HEK293T (cell line): ENCODE data around the gene ADCY10.

Experiments
- CTCF ChIA-PET: fragments of 350-600 bp; formaldehyde crosslinking; extraction: SDS; loops from one replicate; lab custom pipeline; 2021; ENCODE audit warnings: antibody characterized with exemption, inconsistent platforms; lab: Yijun Ruan, JAX
- POLR2A ChIA-PET: fragments of 350-600 bp; formaldehyde crosslinking; extraction: SDS; loops from one replicate; lab custom pipeline; 2020; ENCODE audit warnings: antibody characterized with exemption, inconsistent platforms; lab: Yijun Ruan, JAX
- DNase-seq: peaks from one replicate; pipeline ENCODE4 v3.0.0; 2012; ENCODE audit warnings: mixed read lengths; ENCODE audit errors: extremely low spot score
- ARNT ChIP-seq: fragments of 450-650 bp; IDR thresholded peaks from 2 replicates; pipeline ENCODE4 v1.6.1; 2017; ENCODE audit warnings: mild to moderate bottlenecking
- BHLHE40 ChIP-seq: fragments of 450-650 bp; IDR thresholded peaks from 2 replicates; pipeline ENCODE4 v1.6.1; 2016; ENCODE audit warnings: mild to moderate bottlenecking, moderate library complexity, borderline replicate concordance
- CTBP1 ChIP-seq: fragments of 450-650 bp; IDR thresholded peaks from 2 replicates; pipeline ENCODE4 v1.6.1; 2016; ENCODE audit warnings: borderline replicate concordance
- ELF4 ChIP-seq: fragments of 450-650 bp; IDR thresholded peaks from 2 replicates; pipeline ENCODE4 v1.6.1; 2017; ENCODE audit warnings: antibody characterized with exemption
- FOXA1 ChIP-seq: fragments of 450-650 bp; IDR thresholded peaks from 2 replicates; pipeline ENCODE4 v1.6.1; 2016; ENCODE audit warnings: mild to moderate bottlenecking
- FOXK2 ChIP-seq: fragments of 450-650 bp; IDR thresholded peaks from 2 replicates; pipeline ENCODE4 v1.6.1; 2016; ENCODE audit warnings: mild to moderate bottlenecking
- FOXM1 ChIP-seq: fragments of 450-650 bp; IDR thresholded peaks from 2 replicates; pipeline ENCODE4 v1.6.1; 2017; ENCODE audit warnings: mild to moderate bottlenecking, borderline replicate concordance
- HDGF ChIP-seq: fragments of 450-650 bp; IDR thresholded peaks from 2 replicates; pipeline ENCODE4 v1.6.1; 2017; ENCODE audit warnings: antibody characterized with exemption, borderline replicate concordance
- L3MBTL2 ChIP-seq: fragments of 450-650 bp; conservative IDR thresholded peaks from 2 replicates; pipeline ENCODE4 v1.6.1; 2016; ENCODE audit warnings: mild to moderate bottlenecking
- LEF1 ChIP-seq: fragments of 450-650 bp; IDR thresholded peaks from 2 replicates; pipeline ENCODE4 v1.6.1; 2017; ENCODE audit warnings: mild to moderate bottlenecking, borderline replicate concordance
- NFRKB ChIP-seq: fragments of 450-650 bp; IDR thresholded peaks from 2 replicates; pipeline ENCODE4 v1.6.1; 2016; ENCODE audit warnings: mild to moderate bottlenecking, moderate library complexity
- PKNOX1 ChIP-seq: fragments of 450-650 bp; IDR thresholded peaks from 2 replicates; pipeline ENCODE4 v1.6.1; 2016
- SP1 ChIP-seq: fragments of 450-650 bp; IDR thresholded peaks from 2 replicates; pipeline ENCODE4 v1.6.1; 2017
- SUZ12 ChIP-seq: fragments of 450-650 bp; IDR thresholded peaks from 2 replicates; pipeline ENCODE4 v1.6.1; 2016; ENCODE audit warnings: mild to moderate bottlenecking
- TARDBP ChIP-seq: fragments of 450-650 bp; IDR thresholded peaks from 2 replicates; pipeline ENCODE4 v1.6.1; 2016
- ZNF384 ChIP-seq: fragments of 450-650 bp; IDR thresholded peaks from 2 replicates; pipeline ENCODE4 v1.6.1; 2016

The ADCY10 gene

DNA sequence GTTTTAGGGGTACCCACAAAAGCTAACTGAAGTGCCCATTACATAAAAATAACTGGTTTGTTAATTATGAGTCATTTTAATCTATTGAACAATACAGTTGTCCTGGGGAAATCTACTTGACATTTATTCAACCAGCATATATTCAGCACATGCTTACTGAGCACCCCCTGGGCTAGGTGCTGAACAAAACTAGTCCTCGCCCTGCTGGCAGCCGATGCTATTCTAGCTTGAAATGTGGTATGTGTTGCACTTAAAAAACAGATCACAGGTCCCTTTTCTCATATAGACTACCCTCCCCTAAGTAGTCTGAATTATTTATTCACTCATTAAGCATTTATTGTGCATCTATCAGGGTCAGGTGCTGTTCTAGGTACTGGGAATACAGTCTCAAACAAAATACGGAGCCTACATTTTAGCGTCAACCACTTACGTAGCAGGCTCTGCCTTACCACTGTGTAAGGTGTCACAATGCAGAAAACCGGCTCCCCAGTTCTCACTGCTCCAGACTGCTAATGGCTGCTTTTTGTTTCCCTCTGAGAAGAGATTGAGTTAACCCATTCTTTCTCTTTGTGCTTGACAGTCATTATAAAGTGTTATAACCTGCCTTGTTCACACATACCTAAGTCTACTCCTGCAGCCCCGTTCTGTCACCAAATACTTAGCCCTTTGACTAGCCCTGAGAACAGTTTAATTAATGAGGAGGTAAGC, 57.1 kb downstream of the ADCY10 start:
- ChIA-PET CTCF (interaction anchor here (0.6 kb wide), 1 partner anchor 134 kb away, joined by 3 read pairs; no protein-coding TSS in a partner anchor), POLR2A (no interaction called here)
- DNase-seq, result no peak
- TF ChIP-seq ELF4 (no peak), L3MBTL2 (no peak), HDGF (no peak), FOXK2 (no peak), BHLHE40 (no peak), FOXM1 (no peak), TARDBP (no peak), CTBP1 (no peak), ARNT (no peak), SUZ12 (no peak), LEF1 (no peak), PKNOX1 (no peak), SP1 (no peak), NFRKB (no peak), FOXA1 (no peak), ZNF384 (no peak)

- ChIA-PET POLR2A (no interaction called here), CTCF (no interaction called here)
- TF ChIP-seq ZNF384 (no peak), ELF4 (no peak), HDGF (no peak), SP1 (no peak), FOXK2 (no peak), FOXM1 (no peak), NFRKB (no peak), SUZ12 (no peak), BHLHE40 (no peak), TARDBP (no peak), PKNOX1 (no peak), L3MBTL2 (no peak), FOXA1 (no peak)
- no peak for DNase-seq
Observed at GRCh38 chr1:167854184-167854583, 59.8 kb downstream of the ADCY10 start.

- ChIA-PET POLR2A (no interaction called here), CTCF (no interaction called here)
- no peak for DNase-seq
- TF ChIP-seq SP1, result no peak
- TF ChIP-seq ARNT, result no peak
- no peak for TF ChIP-seq FOXM1
- TF ChIP-seq HDGF, result no peak
- TF ChIP-seq ELF4, result no peak
- TF ChIP-seq L3MBTL2, result no peak
- TF ChIP-seq PKNOX1, result no peak
- no peak for TF ChIP-seq NFRKB
- no peak for TF ChIP-seq ZNF384
- TF ChIP-seq FOXA1, result no peak
- TF ChIP-seq TARDBP, result no peak
- TF ChIP-seq BHLHE40, result no peak
Observed at GRCh38 chr1:167849666-167850065, 64.3 kb downstream of the ADCY10 start.

DNA sequence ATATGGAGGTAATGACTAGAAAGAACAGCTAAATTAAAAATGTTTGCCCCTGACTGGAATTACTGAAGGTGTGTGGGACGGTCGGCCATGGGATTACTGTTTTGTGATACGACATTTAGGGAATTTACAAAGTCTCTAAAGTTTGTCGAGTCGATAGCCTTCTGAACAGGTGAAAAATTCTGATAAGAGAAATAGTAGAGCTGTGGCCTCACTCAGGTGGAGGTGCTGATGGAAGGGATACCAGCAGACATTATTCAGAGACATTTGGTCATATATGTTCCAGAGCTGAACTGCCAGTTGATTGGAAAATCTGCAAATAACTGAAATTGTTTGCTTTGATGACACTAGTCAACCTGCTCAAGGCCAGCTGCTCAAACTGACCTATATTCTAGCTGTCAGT, 71.1 kb downstream of the ADCY10 start:
- CTCF ChIA-PET, result interaction anchor here (0.5 kb wide), 1 partner anchor 197 kb away, joined by 8 read pairs; no protein-coding TSS in a partner anchor
- POLR2A ChIA-PET, result no interaction called here
- no peak for TF ChIP-seq ELF4
- no peak for TF ChIP-seq FOXM1
- no peak for TF ChIP-seq ARNT
- no peak for TF ChIP-seq FOXK2
- no peak for TF ChIP-seq FOXA1
- TF ChIP-seq SUZ12, result no peak
- TF ChIP-seq LEF1, result no peak
- no peak for TF ChIP-seq CTBP1
- TF ChIP-seq NFRKB, result no peak
- no peak for TF ChIP-seq SP1
- DNase-seq, result no peak

DNA sequence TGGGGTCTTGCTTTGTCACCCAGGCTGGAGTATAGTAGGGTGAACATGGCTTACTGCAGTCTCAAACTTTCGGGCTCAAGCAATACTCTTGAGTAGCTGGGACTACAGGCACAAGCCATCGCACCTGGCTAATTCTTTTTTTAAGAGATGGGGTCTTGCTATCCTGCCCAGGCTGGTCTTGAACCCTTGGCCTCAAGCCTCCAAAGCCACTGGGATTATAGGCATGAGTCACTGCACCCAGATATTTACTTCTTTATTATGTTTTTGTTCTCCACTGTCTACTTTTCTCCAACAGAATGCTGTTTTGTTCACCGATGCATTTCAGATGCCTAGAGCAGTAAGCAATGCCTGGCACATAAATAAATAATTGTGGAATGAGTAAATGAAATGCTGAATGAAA, 72.4 kb downstream of the ADCY10 start:
- TF ChIP-seq PKNOX1, result no peak
- TF ChIP-seq CTBP1, result no peak
- no peak for TF ChIP-seq BHLHE40
- TF ChIP-seq LEF1, result no peak
- no peak for TF ChIP-seq L3MBTL2
- no peak for TF ChIP-seq FOXA1
- TF ChIP-seq ARNT, result no peak
- no peak for TF ChIP-seq SP1
- TF ChIP-seq ELF4, result no peak
- no peak for TF ChIP-seq FOXK2
- TF ChIP-seq ZNF384, result no peak
- no peak for TF ChIP-seq NFRKB
- TF ChIP-seq FOXM1, result no peak
- no peak for TF ChIP-seq TARDBP
- no peak for TF ChIP-seq SUZ12
- TF ChIP-seq HDGF, result no peak
- DNase-seq, result no peak
- ChIA-PET CTCF (no interaction called here), POLR2A (no interaction called here)
